ENCODE results near the gene PRSS22. TPM values are rescaled to one million over a fixed set of nuclear protein-coding genes. Genes with fewer than 3 reads are reported as not detected.

PRSS22 gene
- total RNA-seq, 1 experiment from 2014 or later, result 36.9 TPM

DNA sequence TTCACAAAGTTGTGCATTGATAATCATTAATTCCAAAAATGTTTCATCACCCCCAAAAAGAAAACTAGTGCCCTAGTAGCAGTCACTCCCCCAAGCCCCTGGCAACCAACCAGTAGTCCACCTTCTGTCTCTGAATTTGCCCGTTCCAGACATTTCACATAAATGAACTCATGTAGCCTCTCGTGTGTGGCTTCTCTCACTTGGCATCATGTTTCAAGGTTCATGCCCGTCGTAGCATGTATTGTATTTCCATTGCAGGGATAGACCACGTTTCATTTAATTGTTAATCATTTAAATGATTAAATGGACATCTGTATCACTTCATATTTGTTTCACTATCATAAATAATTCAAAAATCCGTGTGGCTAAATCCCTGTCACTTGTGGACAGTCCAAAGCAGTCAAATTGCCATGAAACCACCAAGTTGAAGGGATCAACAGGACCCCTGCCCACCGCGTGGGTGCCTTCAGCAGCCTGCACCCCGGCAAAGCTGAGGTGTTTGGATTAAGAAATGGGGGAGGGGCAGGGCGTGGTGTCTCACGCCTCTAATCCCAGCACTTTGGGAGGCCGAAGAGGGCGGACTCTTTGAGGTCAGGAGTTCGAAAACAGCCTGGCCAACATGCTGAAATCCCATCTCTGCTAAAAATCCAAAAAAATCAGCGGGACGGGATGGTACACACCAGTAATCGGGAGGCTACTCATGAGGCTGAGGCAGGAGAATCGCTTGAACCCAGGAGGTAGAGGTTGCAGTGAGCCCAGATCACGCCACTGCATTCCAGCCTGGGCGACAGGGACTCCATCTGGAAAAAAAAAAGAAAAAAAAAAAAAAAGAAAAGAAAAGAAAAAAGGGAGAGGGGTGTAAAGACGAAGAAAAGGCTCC lies 16.3 kb upstream of the PRSS22 start:
- H3K9ac ChIP-seq (ENCODE audit: low read length), result no peak overlapping the region
- H3K9me3 ChIP-seq (ENCODE audit: low read length), result no peaks in the 10 kb centered on the region
- intact Hi-C loops (cut with micrococcal nuclease), result loop anchor here (2.0 kb wide), 2 partner anchors 45 to 53 kb away; no protein-coding TSS in a partner anchor
- H3K79me2 ChIP-seq (ENCODE audit: low read length), result no peaks in the 10 kb centered on the region
- ChIA-PET CTCF (interaction anchor here (0.6 to 0.7 kb wide), 2 partner anchors 36 to 49 kb away, joined by 5 to 20 read pairs; no protein-coding TSS in a partner anchor), POLR2A (ENCODE audit: unreplicated experiment) (interaction anchor here (0.7 kb wide), 1 partner anchor 37 kb away, joined by 5 read pairs; the partner anchor contains the start of gene FLYWCH1)
- H2AFZ ChIP-seq (ENCODE audit: low read length), result peak overlapping the region; percentile 38; the same call in 1 of the 2 replicates
- no peaks in the 10 kb centered on the region for H3K27me3 ChIP-seq (ENCODE audit: low read length)
- no peak overlapping the region for H3K4me3 ChIP-seq (ENCODE audit: low read length)
- H3F3A ChIP-seq (ENCODE audit: low read length, unreplicated experiment), result no peaks in the 10 kb centered on the region
- no peak overlapping the region for H3K27ac ChIP-seq (ENCODE audit: low read length)
- no peaks in the 10 kb centered on the region for H3K4me1 ChIP-seq (ENCODE audit: insufficient read depth, low read length)
- TF ChIP-seq, protein P1, sequence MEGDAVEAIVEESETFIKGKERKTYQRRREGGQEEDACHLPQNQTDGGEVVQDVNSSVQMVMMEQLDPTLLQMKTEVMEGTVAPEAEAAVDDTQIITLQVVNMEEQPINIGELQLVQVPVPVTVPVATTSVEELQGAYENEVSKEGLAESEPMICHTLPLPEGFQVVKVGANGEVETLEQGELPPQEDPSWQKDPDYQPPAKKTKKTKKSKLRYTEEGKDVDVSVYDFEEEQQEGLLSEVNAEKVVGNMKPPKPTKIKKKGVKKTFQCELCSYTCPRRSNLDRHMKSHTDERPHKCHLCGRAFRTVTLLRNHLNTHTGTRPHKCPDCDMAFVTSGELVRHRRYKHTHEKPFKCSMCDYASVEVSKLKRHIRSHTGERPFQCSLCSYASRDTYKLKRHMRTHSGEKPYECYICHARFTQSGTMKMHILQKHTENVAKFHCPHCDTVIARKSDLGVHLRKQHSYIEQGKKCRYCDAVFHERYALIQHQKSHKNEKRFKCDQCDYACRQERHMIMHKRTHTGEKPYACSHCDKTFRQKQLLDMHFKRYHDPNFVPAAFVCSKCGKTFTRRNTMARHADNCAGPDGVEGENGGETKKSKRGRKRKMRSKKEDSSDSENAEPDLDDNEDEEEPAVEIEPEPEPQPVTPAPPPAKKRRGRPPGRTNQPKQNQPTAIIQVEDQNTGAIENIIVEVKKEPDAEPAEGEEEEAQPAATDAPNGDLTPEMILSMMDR (conservative IDR thresholded peaks at IDR 0.05; ENCODE audit: low read depth, low read length), result no peak
- TF ChIP-seq EZH2 (IDR thresholded peaks at IDR 0.05; ENCODE audit: low read length, unreplicated experiment) (no peak), EZH2phosphoT487 (IDR thresholded peaks at IDR 0.05; ENCODE audit: borderline replicate concordance, low read length) (no peak)
- no peaks in the 10 kb centered on the region for H3K36me3 ChIP-seq (ENCODE audit: low read depth, low read length)
- H3K9me2 ChIP-seq (replicated peaks; ENCODE audit: low read length), result no peaks in the 10 kb centered on the region
- ATAC-seq, result no peak
- no TSS peak for BruUV-seq (replicated peaks)
- H3K4me2 ChIP-seq (ENCODE audit: low read length), result 0 out of 2 replicates have a peak overlapping the region, but pooled peaks have one; percentile 16
- no peaks in the 10 kb centered on the region for H4K20me1 ChIP-seq (ENCODE audit: low read length)
- DNase-seq, result no peak

DNA sequence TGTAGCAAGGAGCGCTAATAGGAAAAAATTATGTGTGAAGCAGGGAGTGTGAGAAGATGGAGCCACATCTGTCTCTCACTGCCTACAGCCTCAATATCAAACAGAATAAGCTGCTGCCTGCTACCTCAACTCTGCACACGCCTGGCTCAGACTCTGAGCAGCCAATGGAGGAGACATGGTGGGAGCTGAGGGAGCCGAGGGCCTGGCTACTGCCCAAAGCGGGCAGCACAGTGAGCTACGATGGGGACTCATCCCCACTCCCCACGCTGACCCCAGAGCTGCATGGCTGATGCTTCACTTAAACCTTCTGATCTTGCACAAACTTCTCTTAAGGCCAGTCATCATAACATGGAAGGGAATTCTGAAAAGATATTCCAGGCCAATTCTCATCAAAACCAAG lies 14.0 kb upstream of the PRSS22 start:
- Histone ChIP-seq H3K9me2 (replicated peaks; ENCODE audit: low read length) (no peaks in the 10 kb centered on the region), H2AFZ (ENCODE audit: low read length) (no peak overlapping the region), H3K9ac (ENCODE audit: low read length) (no peak overlapping the region), H3K4me2 (ENCODE audit: low read length) (no peak overlapping the region), H3K4me3 (ENCODE audit: low read length) (no peak overlapping the region), H3K79me2 (ENCODE audit: low read length) (no peaks in the 10 kb centered on the region), H3K4me1 (ENCODE audit: insufficient read depth, low read length) (peaks cover 7% of the 10 kb centered on the region; the same call in 1 of the 2 replicates), H3K27ac (ENCODE audit: low read length) (no peak overlapping the region), H3K9me3 (ENCODE audit: low read length) (no peaks in the 10 kb centered on the region), H4K20me1 (ENCODE audit: low read length) (no peaks in the 10 kb centered on the region), H3F3A (ENCODE audit: low read length, unreplicated experiment) (peaks cover 5% of the 10 kb centered on the region), H3K27me3 (ENCODE audit: low read length) (no peaks in the 10 kb centered on the region), H3K36me3 (ENCODE audit: low read depth, low read length) (no peaks in the 10 kb centered on the region)
- TF ChIP-seq EZH2 (IDR thresholded peaks at IDR 0.05; ENCODE audit: low read length, unreplicated experiment) (no peak), EZH2phosphoT487 (IDR thresholded peaks at IDR 0.05; ENCODE audit: borderline replicate concordance, low read length) (no peak)
- TF ChIP-seq, protein P1 (conservative IDR thresholded peaks at IDR 0.05; ENCODE audit: low read depth, low read length), result no peak
- no peak for ATAC-seq
- no peak for DNase-seq
- BruUV-seq (replicated peaks), result no TSS peak
- CTCF ChIA-PET, result interaction anchor here (0.6 kb wide), 1 partner anchor 33 kb away, joined by 4 read pairs; no protein-coding TSS in a partner anchor
- intact Hi-C loops (cut with micrococcal nuclease), result no loop called here
- POLR2A ChIA-PET (ENCODE audit: unreplicated experiment), result no interaction called here
